Mucosa of stomach (tissue), 1 donor: ENCODE results near the gene APOBEC4.

Experiments
- H3K27me3 ChIP-seq: one replicate; pipeline ENCODE4 v1.7.0; 2013; ENCODE audit warnings: mild to moderate bottlenecking, low read length; ENCODE audit not compliant: control insufficient read depth, insufficient read depth
- H3K36me3 ChIP-seq: one replicate; pipeline ENCODE4 v1.7.0; 2013; ENCODE audit warnings: low read length; ENCODE audit not compliant: control insufficient read depth, insufficient read depth
- H3K4me1 ChIP-seq: one replicate; pipeline ENCODE4 v1.7.0; 2013; ENCODE audit warnings: mild to moderate bottlenecking, low read length; ENCODE audit not compliant: control insufficient read depth, insufficient read depth
- H3K4me3 ChIP-seq: one replicate; pipeline ENCODE4 v1.7.0; 2013; ENCODE audit warnings: low read length
- H3K9ac ChIP-seq: one replicate; pipeline ENCODE4 v1.7.0; 2013; ENCODE audit warnings: mild to moderate bottlenecking, low read length, moderate library complexity
- H3K9me3 ChIP-seq: one replicate; pipeline ENCODE4 v1.7.0; 2013; ENCODE audit warnings: mild to moderate bottlenecking, low read length, moderate library complexity; ENCODE audit not compliant: control insufficient read depth
- donor health status: Pancreatic carcinoma.

APOBEC4 gene

DNA sequence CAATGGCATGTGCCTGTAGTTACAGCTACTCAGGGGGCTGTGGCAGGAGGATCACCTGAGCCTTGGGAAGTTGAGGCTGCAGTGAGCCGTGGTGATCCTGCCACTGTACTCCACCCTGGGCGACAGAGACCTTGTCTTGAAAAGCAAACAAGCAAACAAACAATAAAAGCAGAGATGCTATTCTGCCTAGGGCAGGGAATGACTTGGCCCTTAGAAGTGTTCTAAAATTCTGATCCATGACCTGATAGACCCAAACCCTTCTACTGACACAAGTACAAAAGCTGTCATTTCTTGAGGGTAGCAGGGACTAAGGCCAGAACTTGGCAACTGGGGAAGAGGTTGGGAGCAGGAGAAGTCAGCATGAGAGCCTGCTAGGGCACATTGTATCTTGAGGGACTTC, 47.2 kb downstream of the APOBEC4 start:
- no peaks in the 10 kb centered on the region for H3K4me1 ChIP-seq
- no peaks in the 10 kb centered on the region for H3K36me3 ChIP-seq
- H3K27me3 ChIP-seq, result no peaks in the 10 kb centered on the region
- H3K9ac ChIP-seq, result no peak overlapping the region
- H3K4me3 ChIP-seq, result no peak overlapping the region
- H3K9me3 ChIP-seq, result no peaks in the 10 kb centered on the region

DNA sequence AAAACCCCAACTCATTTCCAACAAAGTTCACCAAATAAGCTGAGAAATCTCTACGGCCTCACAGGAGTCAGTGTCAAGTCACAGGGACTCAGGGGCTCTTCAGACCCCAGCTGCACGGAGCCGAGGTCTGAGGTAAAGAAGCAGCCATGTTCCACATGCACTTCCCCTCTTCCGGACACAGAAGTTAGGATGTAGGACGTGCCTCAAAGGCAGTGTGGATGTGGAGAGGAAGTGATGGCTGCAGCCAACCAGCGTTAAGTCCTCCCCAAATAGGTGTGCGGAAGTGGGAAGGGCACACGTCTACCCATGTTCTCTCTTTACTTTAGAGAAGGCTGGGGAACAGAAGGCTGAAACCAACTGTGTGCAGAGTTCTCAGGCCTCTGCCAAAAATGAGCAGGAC, 48.3 kb downstream of the APOBEC4 start:
- Histone ChIP-seq H3K4me1 (no peaks in the 10 kb centered on the region), H3K4me3 (no peak overlapping the region), H3K36me3 (no peaks in the 10 kb centered on the region)

DNA sequence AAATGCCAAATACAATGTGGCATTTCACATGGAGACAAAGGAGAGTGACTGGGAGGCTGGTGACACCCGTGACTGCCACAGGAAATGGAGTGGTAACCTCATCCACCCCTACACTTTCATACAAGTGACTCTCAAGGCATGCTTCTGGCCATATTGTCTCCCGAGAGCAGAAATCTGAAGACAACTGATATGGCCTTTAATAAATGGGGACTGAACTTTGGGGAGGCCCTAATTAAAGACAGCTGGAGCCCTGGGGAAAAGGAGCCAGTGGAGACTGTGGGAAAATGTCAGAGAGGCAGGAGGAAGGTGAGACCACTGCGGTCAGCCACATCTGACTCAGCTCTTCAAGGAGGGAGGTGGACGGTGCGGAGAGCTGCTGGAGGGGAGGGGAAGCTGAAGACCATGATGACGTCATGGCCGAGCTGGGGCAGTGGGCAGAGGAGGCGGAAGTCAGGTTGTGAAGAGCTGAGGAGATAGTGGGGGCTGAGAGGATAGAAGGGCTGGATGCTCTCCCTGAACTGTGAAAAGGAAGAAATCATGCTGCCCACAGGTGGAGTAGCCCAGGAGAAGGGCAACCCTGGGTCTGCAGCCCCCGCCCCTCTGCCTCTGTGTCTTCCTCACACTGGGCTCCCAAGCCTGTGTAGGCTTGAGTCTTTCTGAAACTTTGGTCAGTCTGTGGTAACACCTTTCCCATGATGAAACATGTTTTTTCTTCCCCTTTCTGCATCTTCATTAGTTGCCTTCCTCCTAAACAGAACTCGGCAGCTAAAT, 48.9 kb downstream of the APOBEC4 start:
- Histone ChIP-seq H3K4me3 (no peak overlapping the region), H3K4me1 (no peaks in the 10 kb centered on the region), H3K36me3 (no peaks in the 10 kb centered on the region), H3K9me3 (no peaks in the 10 kb centered on the region), H3K27me3 (no peaks in the 10 kb centered on the region), H3K9ac (no peak overlapping the region)

More for the DNA sequence above, 48.3 kb downstream of the APOBEC4 start:
- no peak overlapping the region for H3K9ac ChIP-seq
- H3K27me3 ChIP-seq, result no peaks in the 10 kb centered on the region
- no peaks in the 10 kb centered on the region for H3K9me3 ChIP-seq

- H3K9ac ChIP-seq, result no peak overlapping the region
- no peaks in the 10 kb centered on the region for H3K27me3 ChIP-seq
- no peak overlapping the region for H3K4me3 ChIP-seq
- H3K9me3 ChIP-seq, result no peaks in the 10 kb centered on the region
- H3K4me1 ChIP-seq, result no peaks in the 10 kb centered on the region
- H3K36me3 ChIP-seq, result no peaks in the 10 kb centered on the region
These were observed 50.6 kb downstream of the APOBEC4 start for GRCh38 chr1:183602510-183602909.

GRCh38 chr1:183600634-183601033, 52.5 kb downstream of the APOBEC4 start:
- H3K9me3 ChIP-seq, result no peaks in the 10 kb centered on the region
- no peak overlapping the region for H3K4me3 ChIP-seq
- H3K27me3 ChIP-seq, result no peaks in the 10 kb centered on the region
- no peak overlapping the region for H3K9ac ChIP-seq
- no peaks in the 10 kb centered on the region for H3K4me1 ChIP-seq
- no peaks in the 10 kb centered on the region for H3K36me3 ChIP-seq

DNA sequence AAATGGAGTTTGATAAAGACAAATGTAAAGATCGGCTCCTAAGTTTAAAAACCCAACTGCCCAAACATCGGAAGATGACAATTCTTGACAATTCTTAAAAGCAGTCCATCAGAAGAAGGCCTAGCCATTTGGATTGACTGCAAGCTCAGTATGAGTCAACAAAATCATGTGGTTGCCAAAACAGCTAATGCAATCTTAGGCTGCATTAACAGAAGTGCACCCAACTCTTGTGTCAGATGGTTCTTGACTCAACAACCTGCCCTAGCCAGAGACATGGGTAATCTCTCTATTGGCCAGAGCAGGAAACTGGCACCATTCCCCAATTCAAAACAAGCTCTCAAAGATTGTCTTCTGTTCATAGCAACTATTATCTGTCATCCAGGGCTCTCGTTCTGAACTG, 53.0 kb downstream of the APOBEC4 start:
- no peaks in the 10 kb centered on the region for H3K9me3 ChIP-seq
- H3K9ac ChIP-seq, result no peak overlapping the region

DNA sequence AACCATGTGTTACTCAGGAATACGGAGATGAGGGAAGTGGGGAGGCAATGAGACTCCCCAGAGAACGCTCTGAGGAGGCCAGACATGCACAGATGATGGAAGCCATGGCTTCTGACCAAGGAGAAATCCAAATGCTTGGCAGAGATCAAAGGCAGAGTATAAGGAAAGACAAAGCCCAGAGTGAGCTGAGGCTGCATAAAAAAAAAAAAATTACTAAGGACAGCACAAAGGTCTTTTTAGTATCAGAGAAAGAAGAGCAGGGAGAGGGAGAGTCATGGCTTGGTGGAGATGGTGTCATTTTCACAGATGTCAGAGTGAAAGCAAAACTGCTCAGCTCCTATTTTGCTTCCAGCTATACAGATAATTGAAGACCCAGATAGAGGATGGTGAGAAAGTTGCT, 54.7 kb downstream of the APOBEC4 start:
- H3K36me3 ChIP-seq, result no peaks in the 10 kb centered on the region
- H3K4me1 ChIP-seq, result no peaks in the 10 kb centered on the region
- H3K9ac ChIP-seq, result no peak overlapping the region
- H3K4me3 ChIP-seq, result no peak overlapping the region
- H3K27me3 ChIP-seq, result no peaks in the 10 kb centered on the region
- no peaks in the 10 kb centered on the region for H3K9me3 ChIP-seq

More for the DNA sequence above, 53.0 kb downstream of the APOBEC4 start:
- Histone ChIP-seq H3K27me3 (no peaks in the 10 kb centered on the region), H3K4me3 (no peak overlapping the region), H3K4me1 (no peaks in the 10 kb centered on the region), H3K36me3 (no peaks in the 10 kb centered on the region)

DNA sequence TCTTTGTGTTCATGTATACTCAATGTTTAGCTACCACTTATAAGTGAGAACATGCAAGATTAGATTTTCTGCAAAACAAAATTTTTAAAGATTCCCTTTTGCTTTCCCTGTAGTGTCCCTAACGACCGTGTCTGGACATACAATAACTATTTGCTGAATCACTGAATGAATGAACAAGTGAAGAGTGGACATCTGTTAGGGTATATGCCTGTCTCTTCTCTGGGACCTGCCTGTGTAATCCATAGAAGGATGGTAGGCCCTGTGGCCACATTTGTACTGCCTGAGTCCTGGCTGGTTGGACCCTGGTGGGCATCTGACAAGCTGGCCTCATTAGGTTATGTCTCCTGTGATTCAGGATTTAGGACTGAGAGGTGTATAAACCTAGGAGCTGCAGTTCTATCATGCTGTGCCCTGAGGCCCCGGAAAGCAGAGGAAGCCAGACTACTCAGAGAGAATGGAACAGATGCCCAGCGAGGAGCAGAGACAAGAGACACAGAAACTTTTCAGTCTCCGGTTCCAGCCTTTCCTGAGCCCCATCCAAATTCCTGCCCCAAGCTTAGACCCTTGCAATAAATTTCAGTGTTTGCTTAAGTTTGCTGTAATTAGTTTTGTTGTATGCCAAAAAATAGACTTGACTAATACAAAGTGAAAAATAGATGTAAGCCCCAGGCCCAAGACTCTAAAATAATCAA, 55.3 kb downstream of the APOBEC4 start:
- no peaks in the 10 kb centered on the region for H3K36me3 ChIP-seq
- no peak overlapping the region for H3K9ac ChIP-seq
- no peaks in the 10 kb centered on the region for H3K27me3 ChIP-seq
- H3K9me3 ChIP-seq, result no peaks in the 10 kb centered on the region
- H3K4me1 ChIP-seq, result no peaks in the 10 kb centered on the region
- H3K4me3 ChIP-seq, result no peak overlapping the region

DNA sequence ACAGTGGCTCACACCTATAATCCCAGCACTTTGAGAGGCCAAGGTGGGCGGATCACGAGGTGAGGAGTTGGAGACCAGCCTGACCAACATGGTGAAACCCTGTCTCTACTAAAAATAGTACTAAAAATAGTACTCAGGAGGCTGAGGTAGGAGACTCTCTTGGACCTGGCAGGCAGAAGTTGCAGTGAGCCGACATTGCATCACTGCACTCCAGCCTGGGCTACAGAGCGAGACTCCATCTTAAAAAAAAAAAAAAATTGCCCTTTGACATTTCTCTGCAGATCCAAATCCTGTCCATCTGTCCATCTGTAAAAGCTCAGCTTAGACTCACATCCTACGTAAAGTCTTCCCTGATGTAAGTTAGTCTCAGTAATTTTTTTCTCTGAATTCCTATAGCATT, 56.6 kb downstream of the APOBEC4 start:
- no peaks in the 10 kb centered on the region for H3K4me1 ChIP-seq

More for the DNA sequence above, 56.6 kb downstream of the APOBEC4 start:
- no peaks in the 10 kb centered on the region for H3K27me3 ChIP-seq
- H3K9ac ChIP-seq, result no peak overlapping the region
- no peak overlapping the region for H3K4me3 ChIP-seq
- H3K9me3 ChIP-seq, result no peaks in the 10 kb centered on the region
- no peaks in the 10 kb centered on the region for H3K36me3 ChIP-seq
